C1 segment of cervical spinal cord (tissue), 14 donors: Measurements from ENCODE around the gene S1PR4.
"Not testable (repeated sequence)": the region's sequence is repeated elsewhere in the genome, so short reads cannot be mapped to it uniquely, and the experiment has no call there.

Experiments
- DNase-seq, 14 donors: peaks; one replicate each; lab custom pipeline; 2025; lab: John Stamatoyannopoulos, UW

The S1PR4 gene

DNA sequence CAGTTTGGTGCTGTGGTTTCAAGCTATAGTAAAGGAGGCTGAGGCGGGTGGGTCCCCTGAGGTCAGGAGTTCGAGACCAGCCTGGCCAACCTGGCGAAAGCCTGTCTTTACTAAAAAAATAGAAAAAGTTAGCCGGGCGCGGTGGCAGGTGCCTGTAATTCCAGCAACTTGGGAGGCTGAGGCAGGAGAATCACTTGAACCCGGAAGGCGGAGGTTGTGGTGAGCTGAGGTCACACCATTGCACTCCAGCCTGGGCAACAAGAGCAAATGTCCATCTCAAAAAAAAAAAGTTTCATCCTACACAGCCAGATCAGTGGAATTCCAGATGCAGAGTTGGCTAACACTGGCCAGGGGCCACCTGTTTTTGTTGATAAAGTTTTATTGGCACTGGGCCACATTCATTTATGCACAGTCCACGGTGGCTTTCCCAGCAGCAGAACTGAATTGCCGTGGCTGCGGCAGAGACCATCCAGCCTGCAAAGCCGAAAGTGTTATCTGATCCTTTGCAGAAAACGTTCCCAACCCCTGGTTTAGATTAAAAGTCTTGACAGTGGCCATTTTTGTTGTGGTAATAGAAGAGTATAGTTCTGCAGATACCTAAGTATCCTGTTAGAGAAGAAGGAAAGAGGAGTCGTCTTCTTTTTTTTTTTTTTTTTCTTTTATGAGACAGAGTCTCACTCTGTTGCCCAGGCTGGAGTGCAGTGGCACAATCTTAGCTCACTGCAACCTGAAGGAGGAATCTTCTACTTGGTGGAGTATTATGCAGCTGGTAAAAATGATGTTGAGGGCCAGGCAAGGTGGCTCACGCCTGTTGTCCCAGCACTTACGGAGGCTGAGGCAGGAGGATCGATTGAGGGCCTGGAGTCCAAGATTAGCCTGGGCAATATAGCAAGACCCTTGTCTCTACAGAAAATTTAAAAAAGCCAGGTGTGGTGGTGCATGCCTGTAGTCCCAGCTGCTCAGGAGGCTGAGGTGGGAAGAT is 15.8 kb downstream of the S1PR4 start:
- DNase-seq = no peak

DNA sequence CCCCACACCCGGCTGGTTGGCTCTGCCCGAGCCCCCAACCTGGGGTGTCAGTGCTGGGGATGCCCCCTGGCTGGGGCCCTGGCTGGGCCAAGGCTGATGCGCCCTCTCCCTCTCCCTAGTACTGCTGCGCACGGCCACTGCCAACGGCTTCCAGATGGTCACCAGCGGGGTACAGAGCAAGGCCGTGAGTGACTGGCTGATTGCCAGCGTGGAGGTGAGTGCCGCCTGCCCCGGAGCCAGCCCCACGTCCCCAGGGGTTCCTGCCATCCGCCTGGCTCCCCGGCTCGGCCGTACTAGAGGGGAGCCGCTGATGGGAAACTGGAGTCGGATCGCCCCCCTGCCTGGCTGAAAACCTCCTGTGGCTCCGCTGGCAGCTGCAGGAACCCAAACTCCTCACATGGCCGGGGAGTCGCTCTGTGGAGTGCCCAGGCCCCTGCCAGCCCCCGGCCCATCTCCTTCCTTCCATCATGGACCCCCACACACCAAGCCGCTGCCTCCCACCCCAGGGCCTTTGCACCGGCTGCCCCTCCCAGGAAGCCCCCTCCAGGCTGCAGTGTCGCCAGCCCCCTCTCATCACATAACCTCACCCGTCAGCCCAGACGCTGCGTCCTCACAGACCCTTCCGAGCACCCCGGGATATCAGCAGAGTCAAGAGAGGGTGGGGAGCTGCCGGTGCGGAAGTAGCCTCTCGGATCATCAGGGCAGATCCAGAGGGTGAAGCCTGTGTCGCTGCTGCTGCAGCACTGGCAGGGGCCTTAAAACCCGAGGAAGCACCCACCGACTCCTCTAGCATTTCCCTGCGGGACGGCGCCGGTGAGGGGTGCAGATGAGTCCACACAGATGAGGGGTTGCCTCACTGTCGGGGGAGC is 17.7 kb downstream of the S1PR4 start:
- peak in 1 of 14 donors; percentile 70 for DNase-seq

GRCh38 chr19:3196933-3197205 is 18.3 kb downstream of the S1PR4 start:
- no peak for DNase-seq

DNA sequence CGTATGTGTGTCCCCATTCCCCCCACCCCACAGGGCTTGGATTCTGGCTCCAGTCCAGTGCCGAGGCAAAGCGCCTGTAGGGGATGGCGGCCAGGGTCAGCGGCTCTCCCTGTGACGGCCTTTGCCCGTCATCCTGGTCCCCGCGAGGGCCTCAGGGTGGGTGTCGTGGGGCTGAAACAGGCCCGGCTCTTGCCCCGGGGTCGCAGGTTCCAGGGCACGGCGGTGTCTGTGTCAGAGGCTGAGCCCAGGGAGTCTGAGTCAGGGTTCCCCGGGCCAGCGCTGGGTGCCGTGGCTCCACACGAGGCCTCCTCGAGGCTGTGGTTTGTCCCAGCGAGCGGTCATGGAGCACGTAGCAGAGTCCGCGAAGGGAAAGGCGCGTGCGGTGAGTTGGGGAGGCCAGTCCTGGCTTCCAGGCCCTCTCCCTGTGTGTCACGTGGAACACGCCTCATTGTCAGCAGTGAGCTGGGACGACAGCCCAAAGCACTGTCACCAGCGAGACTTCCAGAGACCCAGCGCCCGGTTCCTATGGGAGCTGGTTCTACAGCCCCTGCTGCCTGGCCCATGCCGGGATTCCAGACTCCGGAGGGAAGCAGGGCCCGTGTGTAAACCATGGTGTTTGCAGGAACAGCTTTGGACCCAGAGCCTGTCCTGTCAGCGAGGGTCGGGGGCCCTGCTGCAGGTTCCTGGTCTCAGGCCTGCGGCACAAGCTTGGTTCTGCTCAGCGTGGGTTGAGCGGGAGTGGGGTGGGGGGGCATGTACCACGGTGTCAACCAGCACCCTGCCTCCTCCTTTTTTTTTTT is 20.5 kb downstream of the S1PR4 start:
- no peak for DNase-seq

DNA sequence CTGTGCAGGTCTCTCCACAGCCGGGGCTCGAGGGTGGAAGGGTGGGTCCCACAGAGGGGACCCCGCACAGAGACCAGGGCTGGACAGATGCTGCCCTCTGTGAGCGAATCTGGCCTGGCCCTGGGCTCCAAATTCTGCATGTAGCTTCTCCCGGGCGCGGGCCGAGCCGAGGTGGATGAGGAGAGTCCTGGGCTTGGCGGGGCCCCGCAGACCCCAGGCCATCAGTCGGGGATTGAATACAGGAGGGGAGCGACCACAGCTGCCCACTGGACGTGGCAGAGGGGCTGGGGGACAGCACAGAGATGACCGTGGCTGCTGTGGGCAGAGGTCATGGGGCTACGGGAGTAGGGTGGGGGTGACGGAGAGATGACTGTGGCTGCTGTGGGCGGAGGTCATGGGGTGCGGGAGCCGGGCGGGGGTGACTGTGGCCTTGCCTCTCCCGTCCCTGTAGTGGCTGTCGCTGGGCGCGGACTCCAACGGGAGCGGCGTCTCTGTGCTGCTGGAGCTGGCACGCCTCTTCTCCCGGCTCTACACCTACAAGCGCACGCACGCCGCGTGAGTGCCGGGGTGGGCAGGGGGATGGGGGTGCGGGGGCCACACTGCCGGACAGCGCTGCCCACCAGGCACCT is 22.6 kb downstream of the S1PR4 start:
- no peak for DNase-seq

DNA sequence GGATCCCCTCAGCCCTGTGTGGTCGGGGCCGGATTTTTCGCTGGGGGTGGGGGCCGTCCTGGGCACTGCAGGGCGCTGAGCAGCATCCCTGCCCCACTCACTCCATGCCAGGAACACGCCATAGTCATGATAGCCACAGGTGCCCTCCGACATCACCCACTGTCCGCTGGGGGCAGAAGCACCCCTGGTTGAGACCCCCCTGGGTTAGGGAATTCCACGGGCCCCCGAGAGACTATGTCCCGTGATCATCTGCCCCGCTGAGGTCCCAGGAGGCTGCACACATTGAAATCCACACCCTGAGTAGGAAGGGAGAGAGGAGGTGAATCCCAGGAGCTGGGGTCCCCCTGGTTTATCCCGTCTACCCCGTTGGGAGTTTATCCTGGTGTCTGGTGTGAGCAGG is 23.3 kb downstream of the S1PR4 start:
- no peak for DNase-seq

DNA sequence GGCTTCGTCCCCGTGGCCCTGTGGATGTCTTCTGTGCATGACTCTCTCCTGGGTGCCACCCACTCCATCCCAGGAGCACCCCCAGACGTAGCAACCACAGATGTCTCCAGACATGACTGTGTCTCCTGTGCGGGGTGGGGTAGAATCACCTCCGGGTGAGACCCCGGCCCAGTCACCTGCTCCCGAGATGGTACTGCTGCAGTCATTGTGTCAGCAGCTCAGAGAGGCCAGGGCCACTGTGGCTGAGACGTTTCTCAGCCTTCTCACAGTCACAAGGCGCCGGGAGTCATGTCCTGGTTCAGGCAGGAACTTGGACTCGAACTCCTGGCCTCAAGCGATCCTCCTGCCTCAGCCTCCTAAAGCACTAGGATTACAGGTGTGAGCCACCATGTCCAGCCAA is 23.8 kb downstream of the S1PR4 start:
- DNase-seq = no peak

GRCh38 chr19:3202895-3203294 is 24.3 kb downstream of the S1PR4 start:
- DNase-seq = not testable (repeated sequence)

GRCh38 chr19:3203805-3204645 is 25.5 kb downstream of the S1PR4 start:
- DNase-seq = no peak

DNA sequence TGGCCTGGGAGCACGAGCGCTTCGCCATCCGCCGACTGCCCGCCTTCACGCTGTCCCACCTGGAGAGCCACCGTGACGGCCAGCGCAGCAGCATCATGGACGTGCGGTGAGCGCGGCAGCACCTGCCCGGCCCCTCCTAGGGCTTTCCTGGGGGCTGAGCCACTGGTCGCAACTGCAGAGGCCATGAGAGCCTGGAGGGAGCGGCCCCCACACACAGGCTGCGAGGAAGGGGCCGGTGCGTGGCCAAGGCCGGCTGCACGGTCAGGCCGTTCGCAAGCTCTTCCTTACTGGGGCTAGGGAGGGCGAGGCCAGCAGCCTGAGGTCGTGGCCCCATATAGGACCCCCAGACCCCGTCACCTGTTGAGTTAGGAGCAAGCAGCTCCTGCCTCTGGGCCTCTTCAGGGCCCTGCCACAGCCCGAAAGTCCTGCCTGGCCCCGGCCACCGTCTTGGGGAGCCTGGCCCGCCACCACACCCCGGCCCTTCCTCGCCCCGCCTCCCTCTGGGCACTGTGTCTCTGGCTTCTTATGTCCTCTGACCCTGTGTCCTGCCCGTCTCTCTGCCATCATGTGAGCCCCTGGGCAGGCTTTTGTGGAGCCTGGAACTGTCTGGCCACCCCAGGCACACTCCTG is 26.2 kb downstream of the S1PR4 start:
- no peak for DNase-seq

- DNase-seq = no peak
Measured at GRCh38 chr19:3206216-3206953, 27.8 kb downstream of the S1PR4 start.

DNA sequence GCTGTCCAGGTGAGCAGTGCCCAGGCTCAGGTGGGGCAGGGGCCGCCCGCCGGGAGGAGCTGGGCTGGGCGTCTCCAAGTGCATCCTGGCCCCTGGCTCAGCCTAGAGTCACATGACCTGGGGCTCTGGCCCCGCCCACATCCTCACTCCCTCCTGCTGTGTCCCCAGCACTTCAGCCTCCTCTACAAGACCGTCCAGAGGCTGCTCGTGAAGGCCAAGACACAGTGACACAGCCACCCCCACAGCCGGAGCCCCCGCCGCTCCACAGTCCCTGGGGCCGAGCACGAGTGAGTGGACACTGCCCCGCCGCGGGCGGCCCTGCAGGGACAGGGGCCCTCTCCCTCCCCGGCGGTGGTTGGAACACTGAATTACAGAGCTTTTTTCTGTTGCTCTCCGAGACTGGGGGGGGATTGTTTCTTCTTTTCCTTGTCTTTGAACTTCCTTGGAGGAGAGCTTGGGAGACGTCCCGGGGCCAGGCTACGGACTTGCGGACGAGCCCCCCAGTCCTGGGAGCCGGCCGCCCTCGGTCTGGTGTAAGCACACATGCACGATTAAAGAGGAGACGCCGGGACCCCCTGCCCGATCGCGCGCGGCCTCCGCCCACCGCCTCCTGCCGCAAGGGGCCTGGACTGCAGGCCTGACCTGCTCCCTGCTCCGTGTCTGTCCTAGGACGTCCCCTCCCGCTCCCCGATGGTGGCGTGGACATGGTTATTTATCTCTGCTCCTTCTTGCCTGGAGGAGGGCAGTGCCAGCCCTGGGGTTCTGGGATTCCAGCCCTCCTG is 29.1 kb downstream of the S1PR4 start:
- DNase-seq = no peak

DNA sequence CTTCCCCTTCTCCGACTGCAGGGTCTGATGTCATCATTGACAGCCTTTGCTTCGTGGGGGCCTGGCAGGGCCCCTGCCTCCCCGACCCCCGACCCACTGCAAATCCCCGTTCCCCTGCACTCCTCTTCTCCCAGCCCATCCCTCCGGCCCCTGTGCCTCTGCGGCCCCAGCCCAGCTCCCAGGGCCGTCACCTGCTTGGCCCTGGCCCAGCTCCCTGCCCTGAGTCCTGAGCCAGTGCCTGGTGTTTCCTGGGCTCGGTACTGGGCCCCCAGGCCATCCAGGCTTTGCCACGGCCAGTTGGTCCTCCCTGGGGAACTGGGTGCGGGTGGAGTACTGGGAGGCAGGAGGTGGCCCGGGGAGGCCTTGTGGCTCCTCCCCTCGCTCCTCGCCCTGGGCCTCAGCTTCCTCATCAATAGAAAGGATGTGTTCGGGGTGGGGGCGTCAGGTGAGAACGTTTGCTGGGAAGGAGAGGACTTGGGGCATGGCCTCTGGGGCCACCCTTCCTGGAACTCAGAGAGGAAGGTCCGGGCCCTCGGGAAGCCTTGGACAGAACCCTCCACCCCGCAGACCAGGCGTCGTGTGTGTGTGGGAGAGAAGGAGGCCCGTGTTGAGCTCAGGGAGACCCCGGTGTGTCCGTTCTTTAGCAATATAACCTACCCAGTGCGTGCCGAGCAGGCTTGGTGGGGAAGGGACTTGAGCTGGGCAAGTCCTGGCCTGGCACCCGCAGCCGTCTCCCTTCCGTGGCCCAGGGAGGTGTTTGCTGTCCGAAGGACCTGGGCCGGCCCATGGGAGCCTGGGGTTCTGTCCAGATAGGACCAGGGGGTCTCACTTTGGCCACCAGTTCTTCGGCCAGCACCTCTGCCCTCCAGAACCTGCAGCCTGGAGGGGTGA is 30.0 kb downstream of the S1PR4 start:
- DNase-seq = no peak

DNA sequence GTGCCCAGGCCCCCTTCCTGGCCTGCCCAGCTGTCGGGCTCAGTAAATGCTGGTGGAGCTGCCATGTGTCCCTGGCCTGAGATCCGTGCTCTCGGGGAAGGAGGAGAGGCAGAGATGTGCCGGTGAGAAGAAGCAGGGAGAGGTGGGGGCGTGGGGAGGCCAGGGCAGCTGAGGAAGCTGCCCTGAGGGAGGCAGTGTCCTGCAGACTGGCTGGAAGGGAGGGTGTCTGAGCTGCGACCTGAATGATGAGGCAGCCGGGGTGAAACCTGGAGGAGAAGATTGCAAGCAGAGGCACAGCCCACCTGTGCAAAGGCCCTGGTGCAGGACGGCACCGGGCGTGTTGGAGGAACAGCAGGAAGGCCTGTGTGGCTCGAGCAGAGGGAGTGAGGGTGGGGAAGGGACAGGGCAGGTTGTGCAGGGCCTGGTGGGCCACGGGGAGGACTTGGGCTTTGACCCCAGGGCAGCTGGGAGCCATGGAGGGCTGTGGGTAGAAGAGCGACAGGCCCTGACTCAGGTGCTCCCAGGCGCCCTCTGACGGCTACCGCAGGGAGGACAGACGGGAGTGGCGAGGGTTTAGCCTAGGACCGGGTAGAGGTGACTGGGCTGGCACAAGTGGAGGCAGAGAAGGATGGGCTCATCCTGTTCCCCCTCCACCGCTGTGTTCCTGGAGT is 31.9 kb downstream of the S1PR4 start:
- peak in 2 of 14 donors; percentile 5 to 20 for DNase-seq

- DNase-seq = no peak
Measured at GRCh38 chr19:3211191-3211590, 32.6 kb downstream of the S1PR4 start.

- no peak for DNase-seq
Measured at GRCh38 chr19:3213159-3213558, 34.6 kb downstream of the S1PR4 start.

- DNase-seq = no peak
Measured at GRCh38 chr19:3216874-3217273, 38.3 kb downstream of the S1PR4 start.
